Progenitor cell of endocrine pancreas (in vitro differentiated cells): Measurements from ENCODE around the gene LCOR. TPM values are rescaled to one million over a fixed set of nuclear protein-coding genes. Genes with fewer than 3 reads are reported as not detected.

Source experiments
- DNase-seq: peaks from one replicate; pipeline ENCODE4 v3.0.0; 2021; ENCODE audit warnings: low spot score; ENCODE audit not compliant: unreplicated experiment
- H3K27ac Mint-ChIP-seq: 2 replicates; pipeline ENCODE4 v1.8.0; 2021; ENCODE audit warnings: mild to moderate bottlenecking, moderate library complexity, mixed read lengths
- H3K27me3 Mint-ChIP-seq: 2 replicates; pipeline ENCODE4 v1.8.0; 2021; ENCODE audit warnings: mixed read lengths
- H3K36me3 Mint-ChIP-seq: 2 replicates; pipeline ENCODE4 v1.8.0; 2022; ENCODE audit warnings: mixed read lengths; ENCODE audit not compliant: insufficient read depth
- H3K4me1 Mint-ChIP-seq: 2 replicates; pipeline ENCODE4 v1.8.0; 2021; ENCODE audit warnings: low read depth, mixed read lengths
- H3K4me3 Mint-ChIP-seq: 2 replicates; pipeline ENCODE4 v1.8.0; 2021; ENCODE audit warnings: low read depth, mild to moderate bottlenecking, moderate library complexity, mixed read lengths
- H3K9me3 Mint-ChIP-seq: 2 replicates; pipeline ENCODE4 v1.8.0; 2021; ENCODE audit warnings: low read depth, mixed read lengths
- total RNA-seq: library from RNA; stranded (reverse); gene quantifications from 2 replicates; pipeline ENCODE4 v1.2.1, GENCODE V29; 2021
- TF ChIP-seq, protein P1 (sequence below): fragments of 200-600 bp; sonication (generic); IDR thresholded peaks from one replicate; pipeline ENCODE4 v1.5.0; 2021; ENCODE audit warnings: antibody characterized with exemption, mild to moderate bottlenecking; ENCODE audit not compliant: unreplicated experiment

LCOR gene
- total RNA-seq, 1 donor from 2014 or later: 88.6 TPM

DNA sequence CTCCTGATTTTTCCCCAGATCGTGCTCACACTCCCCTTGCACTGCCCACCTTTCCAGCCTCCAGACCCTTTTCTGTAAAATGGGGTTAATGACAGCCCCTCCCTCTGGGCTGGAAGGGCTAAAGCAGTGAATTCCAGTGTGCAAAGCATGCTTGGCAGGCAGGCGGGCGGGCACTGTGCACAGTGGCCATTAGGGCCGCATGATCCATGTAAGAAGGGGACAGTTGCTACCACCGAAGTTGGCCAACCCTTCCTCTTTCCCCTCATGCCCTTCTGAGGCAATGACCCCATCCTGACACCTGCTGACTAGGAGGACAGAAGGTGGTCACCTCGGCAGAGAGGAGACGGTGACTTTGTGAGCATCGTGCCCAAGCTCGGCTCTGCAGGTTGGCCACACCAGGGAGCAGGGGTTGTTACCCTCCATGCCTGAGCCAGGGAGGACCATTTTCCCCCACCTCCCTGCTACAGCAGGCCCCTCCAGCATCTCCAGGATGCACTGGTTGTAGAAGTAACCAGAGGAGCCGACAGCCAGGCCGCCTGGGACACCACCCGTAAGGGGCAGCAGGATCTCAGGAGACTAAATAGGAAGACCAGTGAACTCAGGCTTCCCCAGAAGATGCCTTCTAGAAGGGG, 187.2 kb downstream of the LCOR start:
- Mint-ChIP-seq H3K27ac (no peak overlapping the region), H3K36me3 (no peaks in the 10 kb centered on the region), H3K4me3 (no peak overlapping the region), H3K4me1 (peaks cover 2% of the 10 kb centered on the region), H3K9me3 (no peaks in the 10 kb centered on the region), H3K27me3 (no peaks in the 10 kb centered on the region)
- TF ChIP-seq, protein P1, sequence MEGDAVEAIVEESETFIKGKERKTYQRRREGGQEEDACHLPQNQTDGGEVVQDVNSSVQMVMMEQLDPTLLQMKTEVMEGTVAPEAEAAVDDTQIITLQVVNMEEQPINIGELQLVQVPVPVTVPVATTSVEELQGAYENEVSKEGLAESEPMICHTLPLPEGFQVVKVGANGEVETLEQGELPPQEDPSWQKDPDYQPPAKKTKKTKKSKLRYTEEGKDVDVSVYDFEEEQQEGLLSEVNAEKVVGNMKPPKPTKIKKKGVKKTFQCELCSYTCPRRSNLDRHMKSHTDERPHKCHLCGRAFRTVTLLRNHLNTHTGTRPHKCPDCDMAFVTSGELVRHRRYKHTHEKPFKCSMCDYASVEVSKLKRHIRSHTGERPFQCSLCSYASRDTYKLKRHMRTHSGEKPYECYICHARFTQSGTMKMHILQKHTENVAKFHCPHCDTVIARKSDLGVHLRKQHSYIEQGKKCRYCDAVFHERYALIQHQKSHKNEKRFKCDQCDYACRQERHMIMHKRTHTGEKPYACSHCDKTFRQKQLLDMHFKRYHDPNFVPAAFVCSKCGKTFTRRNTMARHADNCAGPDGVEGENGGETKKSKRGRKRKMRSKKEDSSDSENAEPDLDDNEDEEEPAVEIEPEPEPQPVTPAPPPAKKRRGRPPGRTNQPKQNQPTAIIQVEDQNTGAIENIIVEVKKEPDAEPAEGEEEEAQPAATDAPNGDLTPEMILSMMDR: no peak
- no peak for DNase-seq

DNA sequence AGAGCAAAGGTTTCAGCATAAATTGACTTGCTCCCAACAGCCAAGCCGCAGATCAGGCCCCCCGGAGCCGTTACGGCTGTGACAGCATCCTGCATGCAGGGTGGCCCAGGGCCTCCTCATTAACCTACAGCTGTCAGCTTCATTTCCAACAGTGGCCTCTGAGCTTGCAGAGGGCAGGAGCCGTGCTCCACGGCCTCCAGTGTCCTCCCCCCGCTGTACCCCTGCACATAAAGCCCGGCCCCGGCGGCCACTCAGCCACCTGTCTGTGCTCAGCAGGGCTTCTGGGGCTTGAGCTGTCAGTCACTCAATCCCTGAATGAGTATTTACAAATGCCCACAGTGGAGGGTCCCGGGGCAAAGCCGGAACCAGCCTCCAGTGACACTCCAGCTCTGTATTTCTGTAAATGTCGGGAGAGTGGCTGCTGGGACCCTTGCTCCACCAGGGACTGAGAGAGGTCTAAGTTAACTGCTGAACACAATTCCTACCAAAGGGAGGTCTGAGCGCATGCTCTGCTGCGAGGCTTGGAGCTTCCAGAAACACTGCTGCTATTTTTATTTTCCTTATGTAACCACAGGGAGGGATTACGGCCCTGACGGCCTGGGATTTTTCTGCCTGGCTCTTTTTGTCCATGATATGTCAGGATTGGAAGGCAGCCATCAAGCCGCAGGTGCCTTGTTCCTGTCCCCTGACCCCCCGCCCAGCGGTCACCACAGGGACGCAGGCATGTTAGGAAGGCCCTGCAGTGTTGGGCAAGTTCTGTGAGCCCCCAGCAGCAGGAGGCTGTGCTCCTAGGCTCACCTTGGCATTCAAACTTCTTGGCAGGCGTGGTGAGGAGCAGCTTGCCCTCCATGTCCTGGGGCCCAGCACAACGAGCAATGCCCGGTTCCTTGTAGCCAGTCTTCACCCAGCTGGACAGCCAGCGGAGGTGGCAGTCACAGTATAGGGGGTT, 188.6 kb downstream of the LCOR start:
- peaks cover 2% of the 10 kb centered on the region for H3K4me1 Mint-ChIP-seq
- H3K4me3 Mint-ChIP-seq: no peak overlapping the region

DNA sequence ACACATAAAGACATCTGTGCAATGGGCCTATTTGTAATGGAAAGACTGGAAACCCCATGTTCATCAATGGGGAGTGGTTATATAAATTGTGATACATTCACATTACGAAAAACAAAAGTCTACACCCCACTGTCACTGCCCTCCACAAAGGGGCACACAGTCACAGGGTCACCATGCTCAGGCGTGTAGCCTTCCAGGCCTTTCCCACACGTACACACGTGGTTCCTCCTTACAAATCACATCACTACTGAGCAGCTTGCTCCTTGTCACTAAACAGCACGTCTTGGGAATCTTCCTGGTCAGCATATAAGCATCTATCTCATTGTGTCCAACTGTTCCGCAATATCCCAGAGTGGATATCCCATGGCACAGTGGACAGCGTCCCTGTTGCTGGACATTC, 190.5 kb downstream of the LCOR start:
- H3K27me3 Mint-ChIP-seq: no peaks in the 10 kb centered on the region
- H3K36me3 Mint-ChIP-seq: no peaks in the 10 kb centered on the region
- DNase-seq: no peak
- H3K4me3 Mint-ChIP-seq: no peak overlapping the region
- TF ChIP-seq, protein P1: no peak
- H3K4me1 Mint-ChIP-seq: peaks cover 2% of the 10 kb centered on the region
- no peaks in the 10 kb centered on the region for H3K9me3 Mint-ChIP-seq
- H3K27ac Mint-ChIP-seq: no peak overlapping the region

More for the DNA sequence above, 188.6 kb downstream of the LCOR start:
- H3K27me3 Mint-ChIP-seq: no peaks in the 10 kb centered on the region
- TF ChIP-seq, protein P1: no peak
- DNase-seq: no peak
- H3K36me3 Mint-ChIP-seq: no peaks in the 10 kb centered on the region
- H3K27ac Mint-ChIP-seq: no peak overlapping the region
- no peaks in the 10 kb centered on the region for H3K9me3 Mint-ChIP-seq

DNA sequence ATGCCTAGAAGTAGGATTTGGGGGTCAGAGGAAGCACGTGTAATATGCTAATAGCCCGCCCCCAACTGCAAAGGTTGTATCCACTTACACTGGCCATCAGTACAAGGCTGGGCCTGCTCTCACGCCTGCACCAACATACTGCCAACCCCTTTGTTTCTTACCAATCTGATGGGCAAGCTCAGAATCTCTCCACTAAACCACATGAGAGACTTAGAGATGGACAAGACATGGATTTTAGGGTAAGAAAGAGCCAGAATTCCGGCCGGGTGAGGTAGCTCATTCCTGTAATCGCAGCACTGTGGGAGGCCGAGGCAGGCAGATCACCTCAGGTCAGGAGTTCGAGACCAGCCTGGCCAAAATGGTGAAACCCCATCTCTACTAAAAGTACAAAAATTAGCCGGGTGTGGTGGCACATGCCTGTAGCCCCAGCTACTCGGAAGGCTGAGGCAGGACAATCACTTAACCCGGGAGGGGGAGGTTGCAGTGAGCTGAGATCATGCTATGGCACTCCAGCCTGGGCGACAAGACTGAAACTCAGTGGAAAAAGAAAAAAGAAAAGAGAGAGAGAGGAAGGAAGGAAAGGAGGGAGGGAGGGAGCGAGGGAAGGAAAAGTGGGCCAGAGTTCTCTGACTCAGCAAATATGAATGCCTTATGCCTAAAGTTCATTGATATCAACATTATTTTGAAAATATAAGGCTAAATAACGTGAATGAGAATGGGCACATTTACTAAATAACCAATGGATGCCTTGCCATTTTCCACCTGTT, 191.5 kb downstream of the LCOR start:
- Mint-ChIP-seq H3K36me3 (no peaks in the 10 kb centered on the region), H3K27me3 (no peaks in the 10 kb centered on the region)
- no peak for DNase-seq

More for the DNA sequence above, 191.5 kb downstream of the LCOR start:
- H3K4me3 Mint-ChIP-seq: no peak overlapping the region
- TF ChIP-seq, protein P1: no peak
- peaks cover 2% of the 10 kb centered on the region for H3K4me1 Mint-ChIP-seq
- H3K9me3 Mint-ChIP-seq: no peaks in the 10 kb centered on the region
- no peak overlapping the region for H3K27ac Mint-ChIP-seq
